Right cardiac atrium (tissue), 5 donors: ENCODE data around the gene USH2A. TPM values are rescaled to one million over a fixed set of nuclear protein-coding genes. Genes with fewer than 3 reads are reported as not detected.
A peak's percentile ranks its signal among the peaks of the same experiment; 100 is the strongest.

Experiments
- ATAC-seq, 2 donors: fragments of 200-7000 bp; cut with Tn5 transposase; one replicate each; pipeline versions ENCODE4 v1.8.0 to v1.9.1; 2020; ENCODE audit warnings: moderate library complexity in 2 of 2, mild to moderate bottlenecking in 1 of 2
- DNase-seq, 3 donors: peaks; one replicate each; pipeline ENCODE4 v3.0.0-alpha.2; 2020
- H3K27ac ChIP-seq: one replicate; pipeline ENCODE4 v1.5.1; 2013; ENCODE audit warnings: mild to moderate bottlenecking, low read length, control low read depth, moderate library complexity
- H3K27me3 ChIP-seq: one replicate; pipeline ENCODE4 v1.6.1; 2013; ENCODE audit not compliant: control insufficient read depth, insufficient read depth
- H3K4me1 ChIP-seq: one replicate; pipeline ENCODE4 v1.6.1; 2013; ENCODE audit warnings: low read length; ENCODE audit not compliant: control insufficient read depth, insufficient read depth
- H3K4me3 ChIP-seq: one replicate; pipeline ENCODE4 v1.5.1; 2013; ENCODE audit warnings: low read length, control low read depth
- H3K9me3 ChIP-seq: one replicate; pipeline ENCODE4 v1.6.1; 2013; ENCODE audit warnings: low read length; ENCODE audit not compliant: control insufficient read depth
- WGBS: extraction: QIAGEN DNeasy Blood & Tissue Kit; methylation state at CpG from one replicate; pipeline ENCODE4 v1.1.7; 2013; 5-methylcytosine and 5-hydroxymethylcytosine counted together
- intact Hi-C, 4 donors: fragments of 100-400 bp; cut with DNase I; formaldehyde crosslinking; loops; one replicate each; pipeline versions ENCODE4 v1.11.0 to v1.14.0; 2022 to 2023
- polyA plus RNA-seq: library from polyadenylated mRNA; stranded (reverse); fragments of 200-250 nt; gene quantifications from one replicate; pipeline ENCODE4 v1.2.3, GENCODE V29; 2013
- total RNA-seq, 4 donors: library from RNA; stranded (reverse); fragmentation: NEBNext Ultra II Directional; extraction: Animal tissue kit (Norgen Biotek cat#: 25700); gene quantifications; one replicate each; pipeline ENCODE4 v1.2.1, GENCODE V29; 2021
- donor health status: healthy with polysubstance abuse.
- donor health status: DM: no; HTN: yes; CAD: no.
- donor health status: DM: no; HTN: no; CAD: no.
- donor health status: DM: no; HTN: yes; CAD: no; lungs with severe emphysema.
- donor health status: DM: yes; HTN: yes; CAD: no.

Gene USH2A
- total and polyA plus RNA-seq, 5 donors: 0.29 to 4.8 (median 3.5) TPM

DNA sequence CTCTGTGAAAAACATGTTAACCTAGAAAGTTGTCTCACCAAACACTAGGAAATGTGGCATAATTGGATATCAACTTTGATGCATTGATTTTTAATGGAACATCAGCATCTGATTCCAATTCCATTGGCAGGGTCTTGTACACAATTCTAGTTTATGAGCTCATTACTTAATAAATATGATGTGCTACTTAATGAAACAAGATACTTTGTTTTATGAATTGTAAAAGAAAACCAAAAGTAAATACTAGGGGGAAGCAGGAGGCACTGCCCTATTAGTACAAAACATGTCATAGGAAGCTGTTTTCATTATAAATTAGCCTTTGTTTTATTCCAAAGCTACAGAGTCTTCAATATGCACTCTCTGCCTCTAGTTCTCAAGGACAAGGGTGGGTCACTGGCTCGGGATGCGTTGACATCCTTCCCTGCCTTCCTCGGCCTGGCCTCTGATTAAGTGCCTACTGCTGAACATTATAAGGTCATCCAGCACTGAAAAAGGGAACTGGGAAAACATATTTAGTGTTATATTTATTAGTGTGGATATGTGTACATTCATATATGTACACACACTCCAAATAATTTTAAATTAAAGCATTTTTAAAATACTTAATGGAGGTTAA is 185.2 kb downstream of the USH2A start:
- Histone ChIP-seq H3K27me3 (no peaks in the 10 kb centered on the region), H3K27ac (no peak overlapping the region), H3K4me3 (no peak overlapping the region), H3K9me3 (no peaks in the 10 kb centered on the region), H3K4me1 (no peaks in the 10 kb centered on the region)
- WGBS: 49% methylated on average over 3 of the region's 3 CpGs
- no peak for ATAC-seq
- DNase-seq: no peak
- intact Hi-C loops: no loop called here

- Histone ChIP-seq H3K9me3 (no peaks in the 10 kb centered on the region), H3K27me3 (no peaks in the 10 kb centered on the region), H3K4me3 (no peak overlapping the region), H3K27ac (no peak overlapping the region), H3K4me1 (no peaks in the 10 kb centered on the region)
- DNase-seq: no peak
- intact Hi-C loops: no loop called here
- no peak for ATAC-seq
- WGBS: 96% methylated on average over 1 of the region's 1 CpG
These were observed 199.0 kb downstream of the USH2A start for GRCh38 chr1:216224233-216224632.

DNA sequence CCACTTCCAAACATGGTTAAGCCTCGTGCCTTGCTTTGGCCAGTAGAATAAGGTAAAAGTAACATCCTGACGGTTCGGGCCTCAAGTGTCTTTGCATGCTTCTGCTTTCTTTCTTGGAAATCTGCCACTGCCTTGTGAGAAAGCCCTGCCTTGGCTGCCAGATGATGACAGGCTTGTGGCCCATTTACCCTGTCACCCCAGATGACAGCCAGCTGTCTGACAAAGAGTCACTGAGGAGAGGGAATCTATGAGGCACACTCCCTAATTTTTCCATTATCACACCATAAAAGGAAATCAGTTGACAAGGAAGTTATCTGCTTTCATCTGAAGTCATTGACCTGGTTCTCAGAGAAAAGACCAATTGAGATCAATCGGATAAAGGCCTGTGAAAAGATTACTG is 199.8 kb downstream of the USH2A start:
- 27% methylated on average over 4 of the region's 4 CpGs for WGBS
- peak; percentile 22 to 50 (median 38) for DNase-seq
- no peak overlapping the region for H3K27ac ChIP-seq

DNA sequence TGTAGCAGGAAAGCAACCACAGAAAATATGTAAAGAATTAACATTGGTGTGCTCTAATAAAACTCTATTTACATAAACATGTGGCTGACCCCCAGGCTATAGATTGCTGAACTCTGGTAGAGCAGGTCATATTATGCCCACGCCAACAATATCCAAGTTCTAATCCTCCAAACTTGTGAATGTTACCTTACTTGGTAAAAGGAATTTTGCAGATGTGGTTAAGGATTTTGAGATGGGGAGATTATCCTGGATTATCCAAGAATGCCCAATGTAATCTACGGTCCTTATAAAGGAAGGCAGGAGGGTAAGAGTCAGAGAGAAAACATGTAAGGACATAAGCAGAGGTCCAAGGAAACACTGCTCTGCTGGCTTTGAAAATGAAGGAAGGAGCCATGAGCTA is 201.0 kb downstream of the USH2A start:
- intact Hi-C loops: no loop called here
- H3K27ac ChIP-seq: no peak overlapping the region
- 95% methylated on average over 2 of the region's 2 CpGs for WGBS

More for the DNA sequence above, 199.8 kb downstream of the USH2A start:
- ATAC-seq: peak in 1 of 2 donors; percentile 47
- H3K9me3 ChIP-seq: no peaks in the 10 kb centered on the region
- H3K4me3 ChIP-seq: no peak overlapping the region
- no peaks in the 10 kb centered on the region for H3K27me3 ChIP-seq
- intact Hi-C loops: no loop called here
- H3K4me1 ChIP-seq: no peaks in the 10 kb centered on the region

DNA sequence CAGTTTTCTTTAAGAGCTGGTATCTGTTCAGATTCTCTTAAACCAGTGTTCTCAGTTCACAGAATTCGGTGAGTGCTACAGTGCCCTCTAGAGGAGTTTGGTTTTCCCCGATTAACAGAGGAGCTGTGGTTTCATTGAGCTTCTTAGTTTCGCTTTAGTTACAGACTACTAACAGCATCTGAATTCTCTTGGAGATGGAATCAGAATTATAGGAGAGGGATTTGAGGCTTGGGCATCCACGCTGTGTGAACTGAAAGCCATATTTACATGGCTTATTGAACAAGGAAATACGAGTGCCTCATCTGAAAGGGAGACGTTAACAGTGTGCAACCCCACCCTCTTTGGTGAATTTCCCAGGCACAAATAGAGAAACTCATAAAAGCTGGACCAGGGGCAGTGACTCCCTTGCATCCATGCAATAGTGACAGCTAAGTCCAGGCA is 202.0 kb downstream of the USH2A start:
- Histone ChIP-seq H3K27ac (peak overlapping the region; percentile 70), H3K4me3 (peak overlapping the region; percentile 90), H3K9me3 (no peaks in the 10 kb centered on the region), H3K4me1 (no peaks in the 10 kb centered on the region), H3K27me3 (no peaks in the 10 kb centered on the region)
- 1% methylated on average over 6 of the region's 6 CpGs for WGBS
- intact Hi-C loops: no loop called here
- ATAC-seq (peak; percentile 79 to 87), DNase-seq (no peak)

More for the DNA sequence above, 201.0 kb downstream of the USH2A start:
- H3K4me1 ChIP-seq: no peaks in the 10 kb centered on the region
- no peak for ATAC-seq
- no peaks in the 10 kb centered on the region for H3K9me3 ChIP-seq
- H3K4me3 ChIP-seq: no peak overlapping the region
- no peaks in the 10 kb centered on the region for H3K27me3 ChIP-seq
- no peak for DNase-seq

DNA sequence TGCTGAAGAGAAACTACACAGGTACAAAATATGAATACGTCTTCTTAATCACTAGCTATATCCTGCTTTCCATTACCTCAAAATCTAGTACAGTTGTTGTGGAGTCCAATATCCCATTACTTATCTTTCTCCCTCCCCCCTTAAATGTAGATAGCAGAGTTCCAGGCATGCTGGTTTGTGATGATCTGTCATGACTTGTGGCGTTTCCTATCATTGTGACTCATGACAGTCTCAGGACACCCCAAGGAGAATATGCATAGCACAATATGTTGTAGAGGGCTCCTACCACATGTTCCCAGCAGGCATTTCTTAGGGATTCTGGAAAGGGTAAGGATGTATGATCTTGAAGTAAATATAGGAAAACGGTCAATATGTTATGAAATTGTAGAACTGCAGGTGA is 206.9 kb downstream of the USH2A start:
- no peak for ATAC-seq
- DNase-seq: no peak
- WGBS: 54% methylated on average over 3 of the region's 3 CpGs
- no peak overlapping the region for H3K27ac ChIP-seq
- H3K9me3 ChIP-seq: no peaks in the 10 kb centered on the region
- H3K4me1 ChIP-seq: no peaks in the 10 kb centered on the region
- H3K27me3 ChIP-seq: no peaks in the 10 kb centered on the region
- intact Hi-C loops: no loop called here
- H3K4me3 ChIP-seq: no peak overlapping the region

- no peaks in the 10 kb centered on the region for H3K27me3 ChIP-seq
- no peak overlapping the region for H3K27ac ChIP-seq
- H3K4me3 ChIP-seq: no peak overlapping the region
- no peak for DNase-seq
- no peaks in the 10 kb centered on the region for H3K9me3 ChIP-seq
- H3K4me1 ChIP-seq: no peaks in the 10 kb centered on the region
- intact Hi-C loops: no loop called here
- ATAC-seq: no peak
These were observed 208.1 kb downstream of the USH2A start for GRCh38 chr1:216215169-216215568.

DNA sequence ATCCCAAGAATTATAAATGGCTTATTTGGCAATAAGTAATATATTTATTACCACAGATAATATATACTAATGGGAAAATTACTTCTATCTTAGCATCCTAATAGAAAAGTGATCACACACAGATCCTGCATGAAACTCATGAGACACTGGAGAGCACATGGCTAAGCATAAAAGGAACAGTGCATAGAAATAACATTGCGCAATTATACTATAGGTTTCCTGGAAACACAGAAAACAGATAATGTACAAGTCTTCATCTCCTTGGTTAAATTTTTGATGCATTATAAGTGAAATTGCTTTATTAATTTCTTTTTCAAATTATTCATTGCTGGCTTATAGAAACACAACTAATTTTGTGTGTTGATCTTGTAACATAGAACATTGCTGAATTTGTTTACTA is 210.4 kb downstream of the USH2A start:
- ATAC-seq: no peak
- 99% methylated on average over 1 of the region's 1 CpG for WGBS
- intact Hi-C loops: no loop called here
- Histone ChIP-seq H3K4me1 (peaks cover 2% of the 10 kb centered on the region), H3K4me3 (no peak overlapping the region), H3K9me3 (no peaks in the 10 kb centered on the region), H3K27ac (no peak overlapping the region), H3K27me3 (no peaks in the 10 kb centered on the region)
- DNase-seq: no peak

DNA sequence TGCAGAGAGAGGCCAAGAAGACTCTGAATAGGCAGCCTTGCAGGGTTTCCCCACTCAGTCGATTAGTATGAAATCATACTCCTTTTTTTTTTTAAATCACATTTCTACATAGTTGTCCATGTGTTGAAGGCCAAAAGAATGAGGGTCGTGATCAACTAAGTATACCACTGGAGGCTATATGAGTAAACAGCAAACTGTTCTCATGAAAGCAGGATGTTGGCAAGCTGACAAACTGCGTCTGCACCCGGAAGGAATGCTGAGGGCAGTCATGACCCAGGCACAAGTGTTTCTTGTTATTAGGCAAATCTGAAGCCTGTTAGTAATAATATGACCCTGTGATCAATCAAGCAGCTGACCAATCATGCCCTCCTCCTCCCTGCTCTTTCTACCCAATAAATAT is 213.2 kb downstream of the USH2A start:
- WGBS: 32% methylated on average over 4 of the region's 4 CpGs
- no peaks in the 10 kb centered on the region for H3K27me3 ChIP-seq

DNA sequence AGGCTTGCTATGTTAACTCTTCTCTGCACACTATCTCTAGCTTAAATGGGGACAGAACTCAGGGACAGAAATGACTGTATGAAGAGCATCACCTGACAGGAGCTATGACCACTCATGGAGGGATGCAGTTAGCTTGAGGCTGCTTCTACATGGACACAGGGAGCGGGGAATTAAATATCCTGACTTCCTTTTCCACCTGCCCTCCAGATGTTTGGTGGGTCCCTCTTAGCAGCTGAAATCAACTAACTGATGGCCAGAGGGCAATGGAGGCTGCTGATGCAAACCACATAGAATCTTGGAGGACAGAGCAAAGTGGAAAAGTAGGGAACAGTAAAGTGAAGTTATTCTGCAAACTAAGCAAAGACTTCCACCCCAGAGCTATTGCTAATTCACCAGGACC is 214.1 kb downstream of the USH2A start:
- intact Hi-C loops: no loop called here
- Histone ChIP-seq H3K9me3 (no peaks in the 10 kb centered on the region), H3K27ac (no peak overlapping the region), H3K4me3 (no peak overlapping the region), H3K4me1 (peaks cover 2% of the 10 kb centered on the region), H3K27me3 (no peaks in the 10 kb centered on the region)
- no peak for DNase-seq
- WGBS: 92% methylated on average over 1 of the region's 1 CpG
- ATAC-seq: no peak

More for the DNA sequence above, 213.2 kb downstream of the USH2A start:
- Histone ChIP-seq H3K27ac (no peak overlapping the region), H3K4me3 (no peak overlapping the region), H3K9me3 (no peaks in the 10 kb centered on the region), H3K4me1 (peaks cover 2% of the 10 kb centered on the region)
- intact Hi-C loops: no loop called here
- DNase-seq (no peak), ATAC-seq (no peak)

DNA sequence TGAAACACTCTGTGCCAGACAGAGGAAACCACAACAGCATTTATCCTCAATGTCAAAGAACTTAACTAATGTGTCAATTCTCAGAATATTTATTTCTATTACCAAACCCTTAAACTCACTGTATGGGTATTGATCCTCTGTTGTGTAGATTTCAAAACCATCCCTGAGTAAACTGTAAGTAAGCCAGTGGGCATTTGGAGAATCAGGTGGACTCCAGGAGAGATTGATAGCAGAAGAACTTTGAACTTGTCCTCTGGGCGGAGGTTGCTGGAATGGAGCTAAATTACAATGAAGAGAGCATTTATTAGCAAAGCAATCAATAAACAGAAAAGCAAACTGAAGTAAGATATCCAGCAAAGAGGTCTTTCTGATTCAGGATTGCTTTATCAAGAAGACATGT is 216.1 kb downstream of the USH2A start:
- no peak for DNase-seq
- intact Hi-C loops: no loop called here
- ATAC-seq: no peak
- Histone ChIP-seq H3K27me3 (no peaks in the 10 kb centered on the region), H3K9me3 (no peaks in the 10 kb centered on the region), H3K4me3 (no peak overlapping the region), H3K27ac (no peak overlapping the region), H3K4me1 (peaks cover 2% of the 10 kb centered on the region)
- 93% methylated on average over 1 of the region's 1 CpG for WGBS

DNA sequence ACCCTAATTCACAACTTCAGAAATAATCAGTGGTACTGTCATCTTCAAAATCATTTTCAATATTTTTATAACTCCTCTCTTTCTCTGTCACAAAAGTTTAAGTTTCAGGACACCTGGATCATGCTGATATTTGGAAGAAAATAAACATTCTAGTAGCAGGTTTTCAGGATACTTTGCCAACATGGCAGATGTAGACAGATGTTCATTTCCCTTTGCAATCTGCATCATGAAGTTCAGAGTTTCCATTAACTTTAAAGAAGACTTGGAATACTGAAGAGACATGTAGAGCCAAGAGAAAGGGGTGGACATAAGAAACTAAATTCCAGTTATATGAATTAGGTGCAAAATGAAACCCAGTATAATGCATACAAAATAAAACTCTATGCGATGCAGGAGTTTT is 218.1 kb downstream of the USH2A start:
- no peaks in the 10 kb centered on the region for H3K9me3 ChIP-seq
- H3K27ac ChIP-seq: no peak overlapping the region
- intact Hi-C loops: no loop called here
- peaks cover 2% of the 10 kb centered on the region for H3K4me1 ChIP-seq
- H3K27me3 ChIP-seq: no peaks in the 10 kb centered on the region
- ATAC-seq: no peak
- 80% methylated on average over 1 of the region's 1 CpG for WGBS
- H3K4me3 ChIP-seq: no peak overlapping the region
- DNase-seq: no peak
